NB4 (cell line): ENCODE data around the gene FARP1.

Experiments used
- CTCF ChIP-seq: IDR thresholded peaks from one replicate; pipeline ENCODE4 v1.5.1; 2012; ENCODE audit warnings: low read depth, low read length
- POLR2A ChIP-seq: IDR thresholded peaks from 2 replicates; pipeline ENCODE4 v1.6.1; 2011; ENCODE audit warnings: mild to moderate bottlenecking; ENCODE audit not compliant: insufficient read length; ENCODE audit errors: extremely low read depth

- TF ChIP-seq CTCF (no peak), POLR2A (no peak)
Measured at GRCh38 chr13:98285317-98285716, 142.4 kb downstream of the FARP1 start.
